ENCODE measurements around the gene BORCS5.

- TF ChIP-seq CTCF (conservative IDR thresholded peaks at IDR 0.05; ENCODE audit: low read depth in 2 of 2) (no peak), POLR2AphosphoS5 (IDR thresholded peaks at IDR 0.05; ENCODE audit: low read depth) (no peak), EZH2 (IDR thresholded peaks at IDR 0.05; ENCODE audit: low read depth, unreplicated experiment) (no peak), EZH2phosphoT487 (IDR thresholded peaks at IDR 0.05; ENCODE audit: unreplicated experiment) (no peak), CREB1 (CRISPR knock-in tag; IDR thresholded peaks at IDR 0.05; ENCODE audit: low read depth) (no peak)
Measured at GRCh38 chr12:12445165-12445881, 88.4 kb downstream of the BORCS5 start.
